Tibial nerve (tissue), 4 donors: ENCODE data around the gene HOTAIR. TPM values are rescaled to one million over a fixed set of nuclear protein-coding genes. Genes with fewer than 3 reads are reported as not detected.

ENCODE experiments used
- DNase-seq, 2 donors: peaks; one replicate each; pipeline ENCODE4 v3.0.0-alpha.2; 2019; ENCODE audit warnings: low spot score in 2 of 2
- H3K27ac ChIP-seq, 4 donors: fragments of 200-600 bp; sonication (generic) in 3 of 4; one replicate each; pipeline ENCODE4 v1.5.1; 2017 to 2019; ENCODE audit warnings: mild to moderate bottlenecking in 1 of 4
- H3K27me3 ChIP-seq, 2 donors: fragments of 200-600 bp; sonication (generic) in 1 of 2; one replicate each; pipeline versions ENCODE4 v1.5.1 to v1.6.0; 2017 to 2019
- H3K36me3 ChIP-seq, 3 donors: fragments of 200-600 bp; sonication (generic); one replicate each; pipeline ENCODE4 v1.5.1; 2018 to 2019
- H3K4me1 ChIP-seq, 4 donors: fragments of 200-600 bp; sonication (generic) in 3 of 4; one replicate each; pipeline ENCODE4 v1.5.1; 2017 to 2019
- H3K4me3 ChIP-seq, 4 donors: fragments of 200-600 bp; sonication (generic) in 3 of 4; one replicate each; pipeline ENCODE4 v1.5.1; 2017 to 2019; ENCODE audit warnings: mild to moderate bottlenecking in 1 of 4, moderate library complexity in 1 of 4
- H3K9me3 ChIP-seq, 4 donors: fragments of 200-600 bp; sonication (generic) in 3 of 4; one replicate each; pipeline ENCODE4 v1.5.1; 2017 to 2019
- CTCF ChIP-seq, 5 experiments: fragments of 200-600 bp in 3 of 5; fragments of 450-650 bp in 2 of 5; sonication (generic) in 3 of 5; IDR thresholded peaks; one replicate each; pipeline ENCODE4 v1.5.1; 2016 to 2019; ENCODE audit warnings: antibody characterized with exemption in 5 of 5, mild to moderate bottlenecking in 3 of 5, moderate library complexity in 2 of 5
- EP300 ChIP-seq, 2 donors: sonication (generic); formaldehyde crosslinking; IDR thresholded peaks; one replicate each; pipeline ENCODE4 v1.6.1; 2017; ENCODE audit warnings: antibody characterized with exemption in 2 of 2, mild to moderate bottlenecking in 1 of 2
- POLR2A ChIP-seq, 2 donors: fragments of 450-650 bp; IDR thresholded peaks; one replicate each; pipeline ENCODE4 v1.6.1; 2017; ENCODE audit warnings: antibody characterized with exemption in 2 of 2, mild to moderate bottlenecking in 2 of 2, moderate library complexity in 2 of 2
- WGBS, 2 donors: methylation state at CpG; one replicate each; pipeline ENCODE4 v1.1.5; 2018; 5-methylcytosine and 5-hydroxymethylcytosine counted together
- total RNA-seq, 4 donors: library from RNA; depleted of rRNA; stranded (reverse); fragments of >200 nt; gene quantifications; one replicate each; pipeline ENCODE4 v1.1.0, GENCODE V29; 2016

Gene HOTAIR
- total RNA-seq, 4 donors from 2014 or later: 0.20 to 0.42 (median 0.30) TPM; not detected in 1

DNA sequence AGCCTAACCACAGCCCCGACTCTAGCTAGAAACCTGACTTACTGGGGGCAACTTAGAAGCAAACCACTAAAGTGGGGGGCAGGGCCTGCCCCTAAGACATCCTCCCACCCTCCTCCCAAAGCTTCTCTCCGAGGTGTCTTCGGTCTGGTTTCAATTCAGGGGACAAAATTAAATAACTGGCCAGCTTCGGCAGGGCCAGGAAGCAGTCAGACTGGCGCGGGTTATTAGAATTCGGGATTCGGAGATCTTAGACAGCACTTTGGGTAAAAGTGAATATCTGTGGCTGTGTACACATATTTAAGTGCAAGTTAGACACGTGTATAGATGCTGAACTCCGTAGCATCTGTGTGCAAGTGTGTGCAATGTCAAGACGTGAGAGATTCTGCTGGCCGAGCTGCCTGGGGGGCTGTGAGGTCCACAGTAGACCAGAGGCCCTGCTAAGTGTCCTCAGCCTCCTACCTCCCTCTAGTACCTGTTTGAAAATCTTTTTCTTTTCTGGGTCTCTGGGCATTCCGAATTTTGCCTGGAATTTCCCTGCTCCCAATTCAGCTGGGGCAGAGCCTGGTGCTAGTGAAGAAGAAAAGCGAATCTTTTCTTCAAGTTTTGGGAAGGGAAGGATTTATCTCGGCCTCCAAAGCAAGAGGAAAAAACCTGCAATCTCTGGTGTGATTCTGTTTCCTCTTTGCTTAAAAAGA is 6.2 kb upstream of the HOTAIR start:
- Histone ChIP-seq H3K4me1 (peaks cover 0 to 25% (median 6%) of the 10 kb centered on the region in 4 donors), H3K27ac (no peak overlapping the region), H3K36me3 (no peaks in the 10 kb centered on the region), H3K27me3 (peaks cover 0 to 95% of the 10 kb centered on the region in 2 donors), H3K9me3 (no peaks in the 10 kb centered on the region), H3K4me3 (no peak overlapping the region)
- no peak for DNase-seq
- TF ChIP-seq CTCF (IDR thresholded peaks at IDR 0.05) (no peak), POLR2A (IDR thresholded peaks at IDR 0.05) (no peak), EP300 (IDR thresholded peaks at IDR 0.05) (no peak)
- WGBS, 2 donors: 70 to 75% methylated on average over 15 of the region's 15 CpGs

GRCh38 chr12:53980104-53980801 is 5.5 kb upstream of the HOTAIR start:
- no peaks in the 10 kb centered on the region for H3K36me3 ChIP-seq
- peaks cover 0 to 95% of the 10 kb centered on the region in 2 donors for H3K27me3 ChIP-seq
- 61 to 66% methylated on average over 7 of the region's 7 CpGs for WGBS, 2 donors

DNA sequence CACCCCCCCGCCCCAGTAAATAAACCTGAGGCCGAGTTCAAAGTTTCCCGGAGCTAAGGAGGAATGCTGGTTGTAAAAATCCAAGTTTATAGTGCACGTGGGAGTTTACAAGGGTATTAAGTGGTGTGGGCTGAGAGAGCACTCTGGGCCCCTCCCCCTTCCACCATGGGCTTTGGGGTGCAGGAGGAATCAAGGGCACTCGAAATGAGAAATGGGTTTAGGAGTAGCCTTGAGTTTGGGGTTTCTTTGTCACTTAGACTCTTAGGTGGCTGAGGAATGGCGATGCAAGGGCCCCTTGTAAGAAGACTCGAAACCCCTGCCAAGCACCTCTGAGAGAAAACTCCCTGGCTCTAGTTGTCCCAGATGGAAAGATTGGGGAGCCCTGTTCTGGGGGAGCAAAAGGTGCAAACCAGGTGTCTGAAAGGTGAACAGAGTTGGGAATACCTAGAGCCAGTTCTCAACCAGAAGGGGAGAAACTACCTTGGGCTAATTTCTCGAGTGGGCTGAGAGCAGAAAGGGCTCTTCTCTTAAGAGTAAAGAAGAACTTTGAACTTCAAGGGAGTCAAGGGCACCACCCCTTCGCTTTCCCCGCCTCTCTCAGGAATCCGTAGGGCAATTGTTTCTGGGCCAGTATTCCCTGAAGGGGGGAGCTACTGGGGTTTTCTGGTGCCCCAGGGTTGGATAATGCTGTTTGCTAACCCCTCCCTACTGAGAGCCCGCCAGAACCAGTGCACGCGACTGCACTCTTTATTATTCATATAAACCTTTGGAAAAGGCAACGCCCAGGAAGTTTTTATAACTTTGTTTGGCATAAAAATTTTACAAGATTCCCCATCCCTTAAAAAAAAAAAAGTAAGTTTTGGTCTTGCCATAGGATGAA is 4.0 kb upstream of the HOTAIR start:
- Histone ChIP-seq H3K36me3 (no peaks in the 10 kb centered on the region), H3K27me3 (peaks cover 0 to 99% of the 10 kb centered on the region in 2 donors), H3K27ac (no peak overlapping the region), H3K4me1 (peaks cover 0 to 26% (median 17%) of the 10 kb centered on the region in 4 donors), H3K4me3 (no peak overlapping the region), H3K9me3 (no peaks in the 10 kb centered on the region)
- DNase-seq: no peak
- WGBS, 2 donors: 49 to 50% methylated on average over 14 to 15 of the region's 15 CpGs
- no peak for TF ChIP-seq CTCF (IDR thresholded peaks at IDR 0.05)
- TF ChIP-seq POLR2A (IDR thresholded peaks at IDR 0.05): no peak
- TF ChIP-seq EP300 (IDR thresholded peaks at IDR 0.05): no peak

More at GRCh38 chr12:53980104-53980801, 5.5 kb upstream of the HOTAIR start:
- DNase-seq: no peak
- H3K27ac ChIP-seq: no peak overlapping the region
- H3K4me1 ChIP-seq: peaks cover 0 to 23% (median 5%) of the 10 kb centered on the region in 4 donors
- TF ChIP-seq POLR2A (IDR thresholded peaks at IDR 0.05): no peak
- TF ChIP-seq CTCF (IDR thresholded peaks at IDR 0.05): no peak
- TF ChIP-seq EP300 (IDR thresholded peaks at IDR 0.05): no peak
- no peaks in the 10 kb centered on the region for H3K9me3 ChIP-seq
- H3K4me3 ChIP-seq: no peak overlapping the region

DNA sequence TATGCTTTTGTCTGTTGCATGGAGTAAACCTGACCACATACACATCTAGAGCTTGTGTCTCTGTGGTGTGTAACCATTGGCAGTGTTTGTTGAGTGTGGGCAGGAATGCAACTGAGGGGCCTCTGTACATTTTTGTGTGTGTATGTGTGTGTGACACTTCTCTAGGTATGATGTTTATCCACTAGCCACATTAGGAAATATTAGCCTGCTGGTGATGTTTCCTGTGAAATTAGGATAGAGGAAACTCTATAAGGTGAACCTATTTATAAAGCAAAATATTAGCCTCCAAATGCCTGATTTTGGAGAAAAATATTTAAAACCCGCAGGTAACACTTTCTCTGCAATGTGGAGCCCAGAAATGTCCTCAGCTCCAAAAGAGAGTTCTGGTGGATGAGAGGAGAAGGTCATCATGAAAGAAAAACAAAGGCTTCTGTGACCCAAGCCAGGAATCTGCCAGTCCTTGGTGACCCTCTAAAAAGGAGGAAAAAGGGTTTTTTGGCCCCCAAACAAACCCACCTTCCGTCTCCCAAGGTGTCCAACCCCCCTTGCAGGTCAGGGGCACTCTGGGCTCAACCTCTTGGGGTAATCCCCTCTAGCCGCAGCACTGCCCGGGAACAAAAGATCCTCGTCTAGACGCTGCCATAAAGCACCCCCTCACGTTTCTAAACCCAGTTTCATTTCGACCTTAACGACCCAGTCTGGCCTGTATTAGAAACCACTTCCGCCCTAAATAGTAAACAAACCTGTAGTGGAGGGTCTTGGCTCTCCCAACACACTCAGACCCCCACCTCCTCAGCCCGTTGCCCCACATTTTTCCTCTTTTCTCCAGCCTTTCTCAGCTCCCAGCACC is 3.1 kb upstream of the HOTAIR start:
- Histone ChIP-seq H3K9me3 (no peaks in the 10 kb centered on the region), H3K27me3 (peaks cover 0 to 99% of the 10 kb centered on the region in 2 donors), H3K4me1 (peaks cover 0 to 34% (median 21%) of the 10 kb centered on the region in 4 donors), H3K4me3 (no peak overlapping the region), H3K27ac (no peak overlapping the region), H3K36me3 (no peaks in the 10 kb centered on the region)
- 30 to 39% methylated on average over 11 of the region's 11 CpGs for WGBS, 2 donors
- TF ChIP-seq EP300 (IDR thresholded peaks at IDR 0.05) (no peak), POLR2A (IDR thresholded peaks at IDR 0.05) (no peak)
- no peak for DNase-seq
